SHP77 (cell line): ENCODE data around the gene CCNJL.

Source experiments
- DNase-seq, 2 experiments: peaks; one replicate each; lab custom pipeline; 2025; lab: John Stamatoyannopoulos, UW

Gene CCNJL

GRCh38 chr5:160289721-160290120 lies 22.6 kb downstream of the CCNJL start:
- no peak for DNase-seq

- no peak for DNase-seq
Measured at GRCh38 chr5:160289356-160289651, 23.1 kb downstream of the CCNJL start.

GRCh38 chr5:160287378-160288051 lies 24.8 kb downstream of the CCNJL start:
- peak; percentile 85 to 92 for DNase-seq

- no peak for DNase-seq
Measured at GRCh38 chr5:160286947-160287346, 25.4 kb downstream of the CCNJL start.

- no peak for DNase-seq
Measured at GRCh38 chr5:160285316-160285715, 27.0 kb downstream of the CCNJL start.

GRCh38 chr5:160284291-160284873 lies 28.0 kb downstream of the CCNJL start:
- no peak for DNase-seq

- no peak for DNase-seq
Measured at GRCh38 chr5:160281275-160281674, 31.1 kb downstream of the CCNJL start.

- no peak for DNase-seq
Measured at GRCh38 chr5:160280384-160281095, 31.8 kb downstream of the CCNJL start.

- DNase-seq: no peak
Measured at GRCh38 chr5:160278343-160278742, 34.0 kb downstream of the CCNJL start.

- DNase-seq: no peak
Measured at GRCh38 chr5:160274483-160274931, 37.9 kb downstream of the CCNJL start.

- peak; percentile 15 to 16 for DNase-seq
Measured at GRCh38 chr5:160272889-160273288, 39.5 kb downstream of the CCNJL start.

GRCh38 chr5:160272264-160272663 lies 40.1 kb downstream of the CCNJL start:
- no peak for DNase-seq

GRCh38 chr5:160271836-160272235 lies 40.5 kb downstream of the CCNJL start:
- DNase-seq: no peak

- peak; percentile 68 to 83 for DNase-seq
Measured at GRCh38 chr5:160271396-160271795, 41.0 kb downstream of the CCNJL start.

- no peak for DNase-seq
Measured at GRCh38 chr5:160270704-160271103, 41.7 kb downstream of the CCNJL start.

- DNase-seq: peak in 1 of 2 experiments; percentile 24
Measured at GRCh38 chr5:160269017-160269416, 43.3 kb downstream of the CCNJL start.

- no peak for DNase-seq
Measured at GRCh38 chr5:160268121-160268520, 44.2 kb downstream of the CCNJL start.

GRCh38 chr5:160266752-160267345 lies 45.5 kb downstream of the CCNJL start:
- DNase-seq: no peak

- DNase-seq: no peak
Measured at GRCh38 chr5:160266044-160266443, 46.3 kb downstream of the CCNJL start.

GRCh38 chr5:160263326-160263855 lies 49.0 kb downstream of the CCNJL start:
- no peak for DNase-seq

- peak in 1 of 2 experiments; percentile 25 for DNase-seq
Measured at GRCh38 chr5:160262151-160263074, 50.0 kb downstream of the CCNJL start.
